GM12801 (cell line): Measurements from ENCODE around the gene KLC4.

Source experiments
- TF ChIP-seq, protein P1 (sequence below): IDR thresholded peaks from one replicate; pipeline ENCODE4 v1.5.1; 2011; ENCODE audit warnings: control low read depth; ENCODE audit not compliant: insufficient read length; ENCODE audit errors: extremely low read depth

Gene KLC4

DNA sequence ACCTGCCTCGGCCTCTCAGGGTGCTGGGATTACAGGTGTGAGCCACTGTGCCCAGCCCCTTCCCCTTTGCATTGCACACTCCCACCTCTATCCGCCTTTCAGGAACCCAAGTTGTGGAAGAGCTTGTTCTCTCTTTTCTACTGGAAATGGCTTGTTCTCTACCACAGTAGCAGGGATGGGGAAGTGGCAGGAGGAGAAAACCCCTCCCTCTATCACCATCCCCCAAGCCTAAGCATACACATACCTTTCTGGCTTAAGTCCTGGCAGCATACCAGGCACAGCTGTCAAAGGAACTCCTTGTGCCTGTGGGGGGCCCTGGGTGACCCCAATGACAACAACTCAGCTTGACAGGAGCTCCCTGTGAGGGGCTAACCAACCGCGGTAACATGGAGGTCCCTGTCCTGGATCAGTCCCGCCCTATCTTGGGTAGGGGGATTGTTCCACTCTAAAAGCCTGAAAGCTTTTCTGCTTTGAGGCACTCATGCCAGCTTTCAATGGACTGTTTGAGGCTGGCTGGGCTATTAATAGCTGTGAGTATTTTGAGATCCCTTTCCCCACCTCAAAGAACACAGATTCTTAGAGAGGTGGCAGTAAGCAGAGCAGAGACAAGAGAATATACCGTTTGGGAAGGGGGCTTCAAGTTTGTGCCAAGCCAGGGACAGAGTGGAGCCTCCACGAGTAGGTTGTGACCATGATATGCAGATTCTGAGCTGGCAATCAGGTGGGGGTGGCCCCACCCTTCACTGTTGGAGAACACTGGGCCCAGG is 43.1 kb upstream of the KLC4 start:
- TF ChIP-seq, protein P1, sequence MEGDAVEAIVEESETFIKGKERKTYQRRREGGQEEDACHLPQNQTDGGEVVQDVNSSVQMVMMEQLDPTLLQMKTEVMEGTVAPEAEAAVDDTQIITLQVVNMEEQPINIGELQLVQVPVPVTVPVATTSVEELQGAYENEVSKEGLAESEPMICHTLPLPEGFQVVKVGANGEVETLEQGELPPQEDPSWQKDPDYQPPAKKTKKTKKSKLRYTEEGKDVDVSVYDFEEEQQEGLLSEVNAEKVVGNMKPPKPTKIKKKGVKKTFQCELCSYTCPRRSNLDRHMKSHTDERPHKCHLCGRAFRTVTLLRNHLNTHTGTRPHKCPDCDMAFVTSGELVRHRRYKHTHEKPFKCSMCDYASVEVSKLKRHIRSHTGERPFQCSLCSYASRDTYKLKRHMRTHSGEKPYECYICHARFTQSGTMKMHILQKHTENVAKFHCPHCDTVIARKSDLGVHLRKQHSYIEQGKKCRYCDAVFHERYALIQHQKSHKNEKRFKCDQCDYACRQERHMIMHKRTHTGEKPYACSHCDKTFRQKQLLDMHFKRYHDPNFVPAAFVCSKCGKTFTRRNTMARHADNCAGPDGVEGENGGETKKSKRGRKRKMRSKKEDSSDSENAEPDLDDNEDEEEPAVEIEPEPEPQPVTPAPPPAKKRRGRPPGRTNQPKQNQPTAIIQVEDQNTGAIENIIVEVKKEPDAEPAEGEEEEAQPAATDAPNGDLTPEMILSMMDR, result no peak

DNA sequence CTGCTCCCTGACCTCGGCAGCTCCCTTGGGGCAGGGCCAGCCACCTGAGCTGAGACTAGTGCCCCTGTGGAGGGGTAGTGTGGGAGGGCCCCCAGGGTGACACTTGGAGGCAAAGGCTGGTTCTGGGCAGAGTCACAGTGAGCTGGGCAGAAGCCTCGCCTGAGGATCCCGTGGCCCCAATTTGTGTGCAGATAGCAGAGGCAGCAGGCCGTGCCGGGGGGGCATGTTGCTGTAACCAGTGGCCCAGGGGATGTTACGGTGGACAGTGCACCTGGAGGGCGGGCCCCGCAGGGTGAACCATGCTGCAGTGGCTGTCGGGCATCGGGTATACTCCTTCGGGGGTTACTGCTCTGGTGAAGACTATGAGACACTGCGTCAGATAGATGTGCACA is 42.5 kb upstream of the KLC4 start:
- TF ChIP-seq, protein P1, result no peak

DNA sequence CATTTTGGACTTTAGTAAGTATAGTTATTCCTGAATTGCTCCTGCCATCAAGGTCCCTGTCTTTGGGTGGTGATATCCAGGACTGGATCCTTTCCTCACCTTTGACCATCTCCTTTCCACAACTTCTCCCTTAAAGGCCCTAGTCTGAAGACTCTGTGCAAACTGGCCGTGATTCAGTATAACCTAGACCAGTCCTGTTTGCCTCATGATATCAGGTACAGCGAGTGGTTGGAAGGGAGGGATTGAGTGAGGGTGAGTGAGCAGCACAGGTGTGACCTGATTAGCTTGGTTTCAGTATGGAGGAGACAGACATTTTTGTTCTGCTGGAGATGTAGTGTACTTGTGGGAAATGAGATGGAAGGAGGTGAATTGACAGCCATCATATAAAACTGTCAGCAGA is 40.3 kb upstream of the KLC4 start:
- TF ChIP-seq, protein P1, result no peak

DNA sequence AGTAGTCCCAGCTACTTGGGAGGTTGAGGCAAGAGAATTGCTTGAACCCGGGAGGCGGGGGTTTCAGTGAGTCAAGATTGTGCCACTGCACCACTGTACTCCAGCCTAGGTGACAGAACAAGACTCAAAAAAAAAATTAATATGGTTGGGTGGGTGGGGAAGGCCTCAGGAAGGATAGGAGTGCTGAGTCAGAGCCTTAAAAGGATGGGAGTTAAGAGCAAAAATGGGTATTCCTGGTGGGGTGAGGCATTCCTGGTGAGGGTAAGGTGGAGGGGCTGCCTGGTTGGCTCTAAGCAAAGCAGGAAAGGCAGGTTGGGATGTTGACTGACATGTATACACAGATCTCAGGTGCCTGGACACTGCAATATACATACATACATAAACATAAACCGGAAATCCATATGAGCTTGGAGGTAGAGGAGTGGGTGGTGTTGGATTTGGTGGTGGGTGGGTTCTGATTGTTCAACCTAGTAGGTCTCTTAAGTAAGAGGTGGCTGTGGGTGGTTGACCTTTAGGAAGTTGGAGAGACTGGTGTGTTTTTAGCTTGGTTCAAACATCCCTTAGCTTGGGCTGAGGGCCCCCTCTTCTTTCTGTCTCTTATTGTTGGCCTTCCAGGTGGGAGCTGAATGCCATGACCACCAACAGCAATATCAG is 39.3 kb upstream of the KLC4 start:
- TF ChIP-seq, protein P1, result no peak

DNA sequence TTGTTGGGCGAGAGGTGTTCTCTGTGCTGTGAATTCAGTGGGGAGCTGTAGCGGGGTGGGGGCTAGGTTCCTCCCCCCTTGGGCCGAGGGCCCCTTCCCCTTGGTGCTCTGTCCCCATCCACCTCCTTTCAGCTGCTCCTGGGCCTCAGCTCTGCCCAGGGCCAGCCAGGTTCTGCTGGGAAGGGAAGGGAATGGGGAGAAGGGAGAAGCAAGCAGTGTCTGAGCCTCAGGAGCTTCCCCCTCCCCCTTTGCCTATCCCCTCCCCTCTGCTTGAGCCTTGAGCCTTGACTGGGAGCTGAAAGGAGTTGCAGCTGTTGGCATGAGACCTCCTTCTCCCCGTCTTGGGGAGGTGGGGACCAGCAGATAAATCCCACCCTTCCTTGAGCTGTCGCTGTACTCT is 38.6 kb upstream of the KLC4 start:
- TF ChIP-seq, protein P1, result no peak

DNA sequence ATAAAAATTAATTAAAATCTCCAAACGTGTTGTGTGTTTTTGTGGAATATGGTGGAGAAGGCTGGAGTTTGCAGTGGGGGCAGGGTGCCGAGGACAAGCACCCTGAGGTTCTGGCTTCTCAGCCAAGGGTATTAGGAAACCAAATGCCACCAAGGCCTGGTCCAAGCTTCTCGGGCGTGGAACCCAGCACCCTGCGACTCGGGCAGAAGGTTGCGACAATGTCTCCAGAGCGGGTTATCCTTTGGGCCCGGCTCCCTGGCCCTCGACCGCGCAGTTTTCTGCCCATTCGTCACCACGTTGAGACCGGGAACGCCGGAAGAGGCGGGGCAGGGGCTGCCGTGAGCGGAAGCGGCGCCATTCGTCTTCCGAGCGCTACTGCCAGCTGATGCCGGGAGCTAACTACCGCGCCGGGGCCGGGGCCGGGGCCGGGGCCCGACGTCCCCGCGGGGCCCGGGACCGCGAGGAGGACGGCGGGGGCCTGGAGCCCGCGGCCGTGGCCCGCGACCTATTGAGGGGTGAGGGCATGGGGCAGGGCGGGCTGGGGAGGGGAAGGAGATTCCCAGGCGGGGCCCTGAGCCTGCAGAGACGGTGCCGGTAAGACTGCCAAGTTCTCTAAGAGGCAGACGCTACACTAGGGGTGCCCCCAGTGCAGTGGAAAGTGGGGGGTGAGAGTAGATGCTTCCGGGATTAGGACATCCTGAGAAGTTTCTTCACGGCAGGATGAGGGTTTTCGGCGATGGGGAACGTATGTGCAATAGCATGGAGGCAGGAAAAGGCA is 38.0 kb upstream of the KLC4 start, which contains the start of gene RRP36:
RRP36 (plus strand) TSS at position 354 of the 778 bp plus-strand sequence; CDS start at position 386, 32 bp downstream.
- TF ChIP-seq, protein P1, result no peak

DNA sequence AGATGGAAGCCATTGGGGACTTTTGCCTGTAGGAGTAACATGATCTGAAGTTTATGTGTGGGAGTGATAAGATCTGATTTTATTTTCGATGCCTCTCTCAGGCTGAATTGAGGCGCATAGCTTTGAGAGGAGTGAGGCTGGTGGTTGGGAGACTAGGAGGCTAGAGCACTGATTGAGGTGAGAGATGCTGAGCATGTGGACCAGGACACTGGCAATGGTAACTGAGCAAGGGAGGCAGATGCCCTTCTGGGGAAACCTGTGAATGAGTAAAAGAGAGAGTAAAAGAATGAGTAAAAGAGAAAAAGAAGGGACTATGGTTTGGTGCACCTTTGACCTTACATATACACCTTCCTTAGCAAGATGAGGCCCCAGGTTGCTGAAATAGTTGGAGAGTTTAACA is 35.0 kb upstream of the KLC4 start:
- TF ChIP-seq, protein P1, result no peak
